Anterior cingulate cortex (tissue), 58 donors: ENCODE results near the gene VEGFB.
"Not testable (repeated sequence)": the region's sequence is repeated elsewhere in the genome, so short reads cannot be mapped to it uniquely, and the experiment has no call there.

Source experiments
- DNase-seq, 58 donors: peaks; one replicate each; lab custom pipeline; 2025; lab: John Stamatoyannopoulos, UW

VEGFB gene

DNA sequence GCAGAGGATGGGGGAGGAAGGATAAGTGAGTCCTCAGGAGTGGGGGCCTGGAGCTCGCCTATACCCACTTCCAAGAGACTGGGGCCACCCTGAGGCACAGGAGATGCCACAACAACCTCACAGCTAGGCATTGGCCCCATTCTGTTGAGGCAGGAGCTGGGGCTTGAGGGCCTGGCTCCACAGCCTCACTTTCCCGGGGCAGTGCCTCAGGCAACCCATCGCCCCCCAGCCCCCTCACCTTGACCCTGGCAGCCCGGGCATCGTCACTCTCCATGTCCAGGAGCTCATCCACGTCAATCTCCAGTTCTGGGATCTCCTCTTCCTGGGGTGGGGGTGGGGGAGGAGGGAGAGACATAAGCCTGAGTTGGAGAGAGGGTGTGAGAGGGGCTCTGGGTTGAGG, 10.6 kb downstream of the VEGFB start:
- DNase-seq = no peak

DNA sequence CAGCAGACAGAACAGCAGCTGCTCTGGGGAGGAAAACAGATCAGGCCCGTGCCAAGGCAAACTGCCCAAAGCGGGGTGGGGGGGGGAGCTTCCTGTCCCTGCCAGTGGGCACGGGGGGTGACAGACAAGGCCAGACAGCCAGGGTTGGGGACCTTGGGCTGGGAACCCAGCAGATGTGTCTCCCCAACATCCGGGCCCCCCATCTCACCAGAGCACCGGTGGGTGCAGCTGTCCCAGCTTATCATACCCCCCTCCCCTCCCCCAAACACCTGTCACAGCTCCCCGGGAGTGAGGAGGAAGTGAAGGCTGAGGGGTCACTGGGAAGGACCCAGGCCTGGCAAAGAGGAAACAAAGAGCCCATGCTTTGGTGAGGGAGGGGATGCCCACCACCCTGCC, 11.0 kb downstream of the VEGFB start:
- DNase-seq = peak in 27 of 58 donors; percentile 16 to 60 (median 33)

DNA sequence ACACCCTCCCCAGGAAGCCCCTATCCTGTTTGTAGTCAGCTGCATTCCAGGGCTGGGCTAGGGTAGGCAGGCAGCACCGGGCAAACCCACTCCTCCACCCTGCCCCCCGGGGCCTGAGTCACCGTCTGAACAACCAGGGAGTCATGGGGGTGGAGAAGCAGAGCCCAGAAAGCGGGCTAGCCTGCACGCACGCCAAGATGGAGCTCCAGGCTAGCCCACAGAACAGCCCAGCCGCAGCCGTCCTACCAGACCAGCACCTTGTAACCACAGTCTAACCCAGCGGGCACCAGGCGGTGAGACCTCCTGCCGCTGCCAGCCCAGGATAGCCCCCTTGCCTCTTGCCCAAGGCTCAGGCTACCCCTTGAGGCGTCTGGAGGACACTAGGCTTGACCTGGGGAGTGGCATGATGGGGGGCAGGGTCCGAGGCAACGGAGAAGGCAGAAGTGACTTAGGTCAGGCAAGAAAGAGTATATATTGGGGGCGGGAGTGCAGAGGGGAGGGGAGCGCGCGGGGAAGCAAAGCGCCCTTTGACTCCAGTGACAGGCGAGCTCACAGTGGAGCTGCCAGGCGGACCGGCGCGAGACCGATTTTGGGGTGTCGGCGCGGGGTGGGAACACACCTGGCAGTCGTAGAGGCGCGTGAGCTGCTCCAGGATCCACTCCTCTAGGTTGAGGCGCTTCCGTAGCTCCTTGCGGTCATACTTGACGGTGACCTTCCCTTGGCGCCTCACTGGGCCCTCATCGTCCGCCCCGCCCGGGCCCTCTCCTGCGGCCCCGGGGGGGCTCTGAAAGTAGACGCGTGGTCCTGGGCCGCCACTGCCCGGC, 11.6 kb downstream of the VEGFB start:
- DNase-seq = peak in 23 of 58 donors; percentile 16 to 55 (median 36)

DNA sequence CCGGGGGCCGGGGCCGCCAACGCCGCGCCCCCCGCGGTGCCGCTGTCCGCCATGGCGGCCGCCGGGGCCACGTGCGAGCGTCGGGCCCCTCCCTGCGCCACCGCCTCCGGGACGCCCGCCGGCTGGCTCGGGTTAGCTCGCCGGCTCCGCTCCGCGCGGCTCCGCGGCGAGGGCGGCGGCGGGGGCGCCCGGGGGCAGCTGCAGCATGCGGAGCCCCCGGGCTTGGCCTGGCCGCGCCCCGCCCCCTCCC, 12.2 kb downstream of the VEGFB start:
- not testable (repeated sequence) for DNase-seq

DNA sequence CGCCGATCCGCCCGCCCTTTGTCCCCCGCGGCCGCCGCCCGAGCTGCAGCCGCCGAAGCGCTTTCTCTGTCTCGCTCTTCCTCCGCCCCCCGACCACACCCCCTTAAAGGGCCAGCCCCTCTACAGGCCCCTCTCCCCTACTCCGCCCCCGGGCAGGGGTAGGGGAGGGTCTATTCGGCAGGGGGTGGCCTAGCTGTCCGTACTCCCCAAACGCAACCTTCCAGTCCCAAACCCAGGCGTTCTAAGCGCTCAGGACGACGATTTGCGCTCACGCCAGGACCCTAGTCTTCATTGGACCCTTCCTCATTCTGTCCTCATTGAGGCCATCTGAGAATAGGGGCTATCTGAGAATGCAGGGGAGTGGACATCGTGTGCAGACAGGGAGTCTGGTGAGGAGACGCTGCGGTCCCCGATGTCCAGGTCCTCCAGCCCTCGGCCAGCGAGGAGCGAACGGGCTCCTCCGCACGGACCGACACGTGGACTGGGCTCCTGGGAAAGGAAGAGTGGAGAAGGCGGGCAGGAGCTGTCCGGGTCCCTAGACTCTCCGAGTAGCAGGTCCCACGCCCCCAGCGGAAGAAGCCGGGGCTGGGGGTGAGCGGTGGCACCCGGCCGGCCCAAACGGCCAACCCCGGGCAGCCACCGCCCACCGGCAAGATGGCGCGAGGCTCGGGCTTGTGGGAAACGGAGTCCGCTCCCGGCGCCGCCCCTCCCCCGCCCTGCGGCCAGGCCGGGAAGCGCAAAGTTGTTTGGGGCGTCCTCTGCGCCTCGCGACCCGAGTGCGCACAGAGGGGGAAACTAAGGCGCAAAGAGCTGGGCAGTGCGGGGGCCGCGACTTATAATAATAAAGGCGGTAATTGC, 12.7 kb downstream of the VEGFB start, which contains the start of gene PPP1R14B:
TSS of gene PPP1R14B (minus strand) at position 73 of the 858 bp plus-strand sequence. CDS start 270 bp downstream, outside the sequence.
- DNase-seq = peak in 57 of 58 donors; percentile 37 to 90 (median 78)

DNA sequence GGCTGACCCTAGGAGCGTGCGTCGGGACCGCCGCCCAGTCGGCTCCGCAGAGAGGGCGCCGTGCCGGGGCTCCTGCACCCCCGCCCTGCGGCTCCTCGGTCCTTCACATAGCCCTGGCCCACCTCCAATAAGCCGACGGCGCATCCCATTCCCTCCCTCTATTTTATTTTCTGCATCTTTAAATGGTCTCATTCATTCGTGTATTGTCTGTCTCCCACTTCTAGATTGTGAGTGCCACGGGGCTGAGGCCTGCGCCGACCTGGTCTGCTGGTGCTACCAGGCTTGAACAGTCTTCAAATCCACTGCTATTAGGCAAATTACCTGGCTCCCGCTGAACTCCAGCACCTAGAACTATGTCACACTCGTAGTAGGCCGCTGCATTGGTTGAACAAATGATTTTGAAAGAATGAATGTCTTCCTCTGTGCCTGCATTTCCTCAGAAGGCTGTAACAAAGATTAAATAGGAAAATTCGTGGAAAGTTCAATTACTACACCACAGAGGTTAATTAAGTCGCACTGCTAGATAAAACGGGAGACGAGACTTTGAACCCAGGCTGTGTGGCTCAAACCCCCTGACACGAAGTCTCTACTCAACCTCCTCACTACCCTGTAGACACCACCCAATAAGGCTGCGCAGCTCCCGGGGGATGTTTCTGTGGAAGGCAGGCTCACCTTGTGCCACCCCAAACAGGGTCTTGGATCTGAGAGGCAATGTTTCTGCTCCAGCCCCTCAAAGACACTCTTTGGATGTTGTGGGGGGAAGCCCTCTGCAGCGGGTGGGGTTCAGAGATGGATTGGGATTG, 13.5 kb downstream of the VEGFB start:
- peak in 1 of 58 donors; percentile 76 for DNase-seq

DNA sequence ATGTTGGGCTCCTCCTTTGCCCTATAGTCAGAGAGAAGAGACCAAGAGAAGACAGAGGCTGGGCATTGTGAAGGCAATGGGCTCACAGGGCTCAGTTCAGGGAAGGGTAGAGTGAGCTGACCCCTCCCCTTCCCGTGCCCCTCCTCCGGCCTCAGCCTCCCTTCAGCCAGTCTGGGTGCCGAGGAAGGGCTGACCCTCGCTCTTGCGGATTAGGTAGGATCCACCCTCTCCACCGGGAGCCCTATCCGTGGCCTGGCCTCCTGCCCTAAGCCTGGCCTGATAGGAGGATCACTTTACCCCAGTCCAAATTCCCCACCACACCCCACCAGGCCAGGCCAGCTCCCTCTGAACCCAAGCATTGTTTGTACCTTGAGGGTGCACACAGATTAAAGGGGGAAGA, 14.2 kb downstream of the VEGFB start:
- DNase-seq = no peak

DNA sequence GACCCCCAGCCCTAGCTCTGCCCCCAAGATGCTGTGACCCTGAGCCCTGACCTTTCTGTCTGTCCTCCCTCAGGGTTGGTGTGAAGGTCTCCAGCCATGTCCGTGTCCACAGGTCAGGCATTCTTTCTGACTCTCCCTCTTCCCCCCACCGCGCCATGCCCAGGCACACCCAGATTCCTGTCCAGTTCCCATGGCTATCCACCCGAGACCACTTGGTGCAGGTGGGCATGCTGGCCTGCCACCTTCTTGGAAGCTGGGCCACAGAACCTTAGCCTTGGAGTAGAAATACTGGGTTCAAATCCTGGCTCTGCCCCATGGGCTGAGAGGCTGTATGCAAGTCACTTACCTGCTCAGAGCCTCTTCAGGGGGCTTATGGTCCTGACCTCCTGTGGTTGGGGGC, 14.7 kb downstream of the VEGFB start:
- DNase-seq = no peak

DNA sequence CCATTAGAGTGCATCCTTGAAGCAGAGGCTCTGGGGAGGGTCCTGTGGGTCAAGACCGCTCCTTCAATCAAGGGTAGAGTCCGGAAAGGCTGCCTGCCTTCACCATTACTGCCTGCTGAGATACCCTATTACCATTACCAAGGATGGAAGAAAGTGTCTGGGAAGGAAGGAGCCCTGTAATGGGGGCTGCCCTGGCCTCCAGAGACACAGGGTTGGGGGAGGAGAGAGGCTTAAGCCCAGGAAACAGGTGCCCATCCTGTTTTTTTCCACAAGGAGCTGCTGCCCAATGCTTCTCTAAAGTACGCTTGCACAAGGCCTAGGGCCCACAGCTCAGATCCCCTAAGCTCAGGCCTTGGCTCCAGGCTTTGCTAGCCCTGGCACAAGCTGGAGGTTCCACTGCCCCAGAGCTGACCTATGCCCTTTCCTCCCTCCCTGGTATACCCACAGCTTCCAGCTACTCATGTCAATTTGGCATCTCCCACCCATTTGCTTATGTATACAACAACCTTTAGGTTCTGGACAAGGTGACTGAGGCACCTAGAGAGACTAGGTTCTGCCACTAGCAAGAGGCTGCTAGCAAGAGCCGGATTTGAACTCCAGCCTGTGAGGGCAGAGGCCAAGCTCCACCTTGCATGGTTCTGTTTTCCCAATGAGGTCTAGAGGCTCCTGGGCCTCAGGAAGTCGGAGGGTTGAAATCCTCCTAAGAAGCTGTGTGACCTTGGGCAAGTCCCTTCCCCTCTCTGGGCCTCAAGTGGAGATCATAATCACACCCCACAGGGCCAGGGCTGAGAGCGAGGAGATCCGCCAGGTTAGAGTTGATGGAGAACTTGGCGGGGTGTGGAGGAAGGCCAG, 15.4 kb downstream of the VEGFB start:
- DNase-seq = no peak

DNA sequence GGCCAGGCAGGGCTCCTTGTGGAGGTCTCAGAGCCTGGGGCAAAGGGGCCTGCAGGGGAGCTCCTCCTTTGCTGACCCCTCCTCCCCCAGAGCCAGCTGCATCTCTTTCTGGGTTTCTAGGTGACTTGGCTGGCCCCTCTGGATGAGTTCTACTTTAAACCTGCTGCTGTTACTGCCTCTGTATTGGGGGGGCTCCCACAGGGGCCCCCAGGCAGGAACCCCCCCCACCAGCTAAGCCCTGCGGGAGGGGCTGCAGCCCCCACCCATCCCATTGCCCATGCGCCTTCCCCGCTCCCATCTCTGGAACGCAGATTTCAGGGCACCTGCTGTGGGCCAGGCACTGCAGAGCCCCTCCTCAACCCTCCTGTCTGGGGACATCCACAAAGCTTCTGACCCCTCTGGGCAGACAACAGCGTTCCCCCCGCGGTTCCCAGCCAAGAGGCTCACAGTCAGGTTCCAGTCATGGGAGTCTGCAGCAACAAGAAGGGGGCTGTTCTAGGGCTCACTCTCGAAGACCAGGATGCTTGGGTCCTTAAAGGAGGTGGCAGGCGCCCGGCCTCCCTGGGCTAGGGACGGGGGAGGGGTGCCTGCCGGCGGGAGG, 16.1 kb downstream of the VEGFB start:
- no peak for DNase-seq

DNA sequence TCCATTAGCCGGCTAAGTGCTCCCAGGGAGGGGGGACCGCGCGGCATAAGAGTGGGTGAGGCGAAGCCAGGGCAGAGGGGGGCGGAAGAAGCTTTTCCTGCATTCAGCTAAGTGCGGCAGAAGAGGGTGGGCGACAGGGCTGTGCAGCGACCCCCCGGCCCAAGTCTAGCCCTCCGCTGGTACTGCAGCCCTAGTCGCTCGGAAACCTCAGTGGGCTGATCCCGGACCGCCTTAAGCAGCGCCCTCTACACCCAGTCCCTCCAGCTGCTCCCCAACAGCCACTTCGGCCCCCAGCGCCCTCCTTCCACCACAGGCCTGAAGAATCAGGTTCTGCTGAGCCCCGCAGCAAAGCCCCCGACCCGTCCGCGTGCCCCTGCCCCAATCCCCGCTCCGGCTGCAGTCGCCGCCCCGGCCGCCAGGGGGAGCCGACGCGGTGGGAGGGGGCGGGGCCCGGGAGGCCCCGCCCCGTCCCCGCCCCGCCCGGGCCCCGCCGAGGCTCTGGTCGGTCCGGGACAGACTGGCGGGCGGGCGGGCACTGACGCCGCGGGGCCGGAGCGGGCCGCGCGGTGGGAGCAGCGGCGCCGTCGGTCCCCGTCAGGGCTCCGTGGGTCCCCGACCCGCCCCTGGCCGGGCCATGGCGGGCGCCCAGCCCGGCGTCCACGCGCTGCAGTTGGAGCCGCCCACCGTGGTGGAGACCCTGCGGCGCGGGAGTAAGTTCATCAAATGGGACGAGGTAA, 16.8 kb downstream of the VEGFB start, which contains the start of gene PLCB3:
TSS of gene PLCB3 (plus strand) at position 515 of the 737 bp plus-strand sequence. CDS start at position 635, 120 bp downstream.
- DNase-seq = peak in 29 of 58 donors; percentile 17 to 66 (median 38)

DNA sequence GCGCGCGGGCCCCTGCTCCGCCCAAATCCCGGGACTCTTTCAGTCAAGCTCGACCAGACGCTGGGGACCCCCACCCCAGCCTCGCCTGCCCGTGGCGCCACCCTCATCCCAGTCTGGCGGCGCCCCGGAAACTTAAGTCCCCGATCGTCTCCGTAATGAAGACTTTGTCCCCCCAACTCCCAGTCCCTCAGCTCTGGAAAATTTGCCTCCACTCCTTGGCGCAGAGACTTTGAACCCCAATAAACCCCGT, 17.3 kb downstream of the VEGFB start:
- no peak for DNase-seq

DNA sequence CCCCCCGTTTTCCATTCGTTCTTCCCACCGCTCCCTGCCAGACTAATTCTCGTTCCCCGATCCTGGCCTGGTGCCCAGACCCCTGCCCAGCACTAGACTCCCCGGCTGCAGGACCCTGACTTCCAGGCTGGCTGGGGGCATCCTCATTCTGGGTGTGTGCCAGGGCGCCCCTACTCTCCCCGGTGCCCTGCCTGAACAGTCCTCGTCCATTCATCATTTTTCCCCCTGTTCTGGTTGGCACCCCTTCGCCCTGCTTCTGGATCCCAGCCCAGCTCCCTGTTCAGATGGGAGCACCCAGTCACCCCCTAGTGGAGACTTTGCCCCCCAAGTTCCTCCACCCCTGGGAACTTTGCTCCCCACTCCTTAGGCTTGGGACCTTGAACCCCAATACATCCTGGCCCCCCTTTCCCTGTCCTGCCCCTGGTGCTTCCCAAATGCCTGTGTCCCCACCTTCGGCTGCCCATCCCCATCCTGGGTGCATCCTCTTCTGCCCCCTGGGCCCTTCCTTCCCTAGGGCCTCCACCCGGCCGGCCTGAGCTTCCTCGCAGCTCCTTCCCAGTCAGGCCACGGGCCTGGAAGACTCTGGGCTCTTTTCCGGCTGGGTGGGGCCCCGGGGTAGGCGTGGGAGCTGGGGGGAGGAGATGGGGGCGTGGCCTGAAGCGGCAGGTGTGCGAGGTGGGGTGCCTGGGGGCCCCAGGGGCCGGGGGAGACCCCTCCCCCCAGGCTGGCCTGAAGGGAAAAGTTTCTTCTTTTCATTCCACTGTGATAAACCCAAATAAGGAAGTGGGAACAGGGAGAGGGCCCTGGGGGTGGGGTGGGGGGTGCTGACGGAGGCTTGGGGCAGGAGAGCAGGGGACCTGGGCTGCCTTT, 17.9 kb downstream of the VEGFB start:
- peak in 3 of 58 donors; percentile 9 to 41 (median 21) for DNase-seq

DNA sequence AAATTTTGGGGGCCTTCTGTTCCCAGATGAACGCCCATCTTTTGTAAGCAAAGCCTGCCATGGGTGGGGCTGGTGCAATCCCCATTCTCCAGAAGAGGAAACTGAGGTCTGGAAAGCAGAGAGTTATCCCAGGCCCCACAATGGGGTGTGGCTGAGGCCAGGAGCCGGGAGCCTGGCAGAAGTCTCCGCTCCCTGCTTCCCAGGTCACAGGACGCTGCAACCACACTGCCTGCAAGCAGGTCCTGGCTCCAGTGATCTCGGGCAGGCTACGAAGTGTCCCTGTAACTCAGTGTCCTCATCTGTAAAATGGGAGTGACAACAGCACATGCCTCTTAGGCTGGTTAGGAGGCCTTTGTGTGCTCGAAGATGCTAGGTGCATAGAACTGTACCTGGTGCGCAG, 18.7 kb downstream of the VEGFB start:
- DNase-seq = no peak

DNA sequence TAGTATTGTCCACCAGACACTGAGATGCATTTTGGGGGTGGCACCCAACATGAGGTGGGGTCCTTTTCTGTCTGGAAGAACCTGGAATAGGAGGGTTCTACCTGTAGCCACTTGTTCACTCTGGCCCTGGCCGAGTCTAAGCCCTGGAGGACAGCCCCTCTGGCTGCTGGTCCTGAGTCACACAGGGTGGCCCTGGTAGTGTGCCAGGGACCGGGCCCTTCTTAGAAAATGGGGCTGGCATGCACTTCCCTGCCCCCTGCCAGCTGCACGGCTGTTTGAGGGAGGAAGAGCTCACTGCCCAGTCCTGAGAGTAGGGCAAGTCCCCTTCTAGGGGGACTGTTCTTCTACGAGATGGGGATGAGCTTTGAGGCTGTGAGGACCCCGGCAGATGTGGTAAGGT, 19.1 kb downstream of the VEGFB start:
- DNase-seq = peak in 41 of 58 donors; percentile 17 to 82 (median 44)

DNA sequence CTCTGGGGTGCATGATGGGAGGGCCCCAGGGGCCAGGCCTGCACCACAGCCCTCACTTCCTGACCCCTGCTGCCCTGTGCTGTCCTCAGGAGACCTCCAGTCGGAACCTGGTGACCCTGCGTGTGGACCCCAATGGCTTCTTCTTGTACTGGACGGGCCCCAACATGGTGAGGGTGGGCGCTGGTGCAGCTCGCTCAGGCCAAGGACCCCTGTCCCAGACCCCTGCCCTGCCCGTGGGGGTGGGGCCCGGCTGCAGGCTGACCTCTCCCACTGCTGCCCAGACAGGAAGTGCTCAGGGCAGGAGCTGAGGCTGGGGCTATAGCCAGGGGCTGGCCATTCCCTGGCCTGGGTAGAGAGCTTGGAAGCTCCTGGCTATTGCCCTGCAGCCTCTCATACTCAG, 19.9 kb downstream of the VEGFB start:
- no peak for DNase-seq

DNA sequence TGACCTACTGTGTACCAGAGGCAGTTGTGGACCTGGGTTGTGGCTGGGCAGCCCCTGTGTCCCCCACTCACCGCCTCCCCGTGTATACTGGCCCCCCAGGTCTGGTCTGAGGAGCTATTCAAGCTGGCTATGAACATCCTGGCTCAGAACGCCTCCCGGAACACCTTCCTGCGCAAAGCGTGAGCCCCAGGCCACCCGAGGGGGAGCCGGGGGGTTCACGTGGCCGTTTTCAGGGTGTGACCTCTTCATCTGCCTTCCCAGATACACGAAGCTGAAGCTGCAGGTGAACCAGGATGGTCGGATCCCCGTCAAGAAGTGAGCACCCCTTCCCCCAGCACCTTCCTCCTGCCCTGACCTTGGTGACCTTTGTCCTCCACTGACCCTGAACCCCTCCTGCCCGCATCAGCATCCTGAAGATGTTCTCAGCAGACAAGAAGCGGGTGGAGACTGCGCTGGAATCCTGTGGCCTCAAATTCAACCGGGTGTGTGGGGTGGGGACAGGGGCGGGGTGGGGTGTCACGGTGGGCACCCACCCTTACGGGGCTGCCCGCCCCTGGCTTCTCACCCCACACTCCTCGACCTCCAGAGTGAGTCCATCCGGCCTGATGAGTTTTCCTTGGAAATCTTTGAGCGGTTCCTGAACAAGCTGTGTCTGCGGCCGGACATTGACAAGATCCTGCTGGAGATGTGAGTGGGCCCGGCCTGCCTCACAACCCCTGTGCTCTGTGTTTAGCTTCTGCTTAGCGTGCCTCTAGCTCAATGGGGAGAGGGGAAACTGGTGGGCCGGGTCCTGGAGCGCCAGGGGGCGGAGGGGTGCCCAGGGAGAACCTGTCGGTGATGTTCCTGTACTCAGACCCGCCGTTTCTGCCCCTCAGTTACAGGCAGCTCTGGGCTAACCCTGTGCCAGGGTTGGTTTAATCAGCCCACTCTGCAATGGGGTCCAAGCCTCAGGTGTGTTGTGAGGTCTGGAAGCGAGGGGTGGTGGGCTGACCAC, 21.0 kb downstream of the VEGFB start:
- no peak for DNase-seq
